Measurements from ENCODE around the gene RARG.
A peak's percentile ranks its signal among the peaks of the same experiment; 100 is the strongest.
"Not testable (repeated sequence)": the region's sequence is repeated elsewhere in the genome, so short reads cannot be mapped to it uniquely, and the experiment has no call there.

The RARG gene

DNA sequence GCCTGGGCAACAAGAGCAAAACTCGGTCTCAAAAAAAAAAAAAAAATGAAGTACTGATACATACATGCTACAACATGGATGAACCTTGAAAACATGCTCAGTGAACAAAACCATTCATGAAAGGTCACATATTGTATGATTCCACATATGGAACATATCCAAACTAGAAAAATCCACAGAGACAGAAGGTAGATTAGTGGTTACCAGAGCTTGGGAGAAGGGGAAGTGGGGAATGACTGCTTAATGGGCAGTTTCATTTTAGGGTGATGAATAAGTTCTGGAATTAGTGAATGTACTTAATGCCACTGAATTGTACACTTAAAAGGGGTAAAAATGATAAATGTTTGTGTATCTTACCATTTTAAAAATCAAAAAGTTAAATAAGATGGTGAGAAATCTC lies 27.7 kb downstream of the RARG start:
- DNase-seq (ENCODE audit: insufficient read length, low spot score) (no peak), FAIRE-seq (no peak)
- TF ChIP-seq SPI1 (IDR thresholded peaks at IDR 0.05; ENCODE audit: low read depth, low read length) (peak; percentile 68), TAF1 (IDR thresholded peaks at IDR 0.05; ENCODE audit: low read depth, low read length) (no peak), PAX5 (IDR thresholded peaks at IDR 0.05; ENCODE audit: insufficient read depth, low read length, severe bottlenecking) (no peak)

DNA sequence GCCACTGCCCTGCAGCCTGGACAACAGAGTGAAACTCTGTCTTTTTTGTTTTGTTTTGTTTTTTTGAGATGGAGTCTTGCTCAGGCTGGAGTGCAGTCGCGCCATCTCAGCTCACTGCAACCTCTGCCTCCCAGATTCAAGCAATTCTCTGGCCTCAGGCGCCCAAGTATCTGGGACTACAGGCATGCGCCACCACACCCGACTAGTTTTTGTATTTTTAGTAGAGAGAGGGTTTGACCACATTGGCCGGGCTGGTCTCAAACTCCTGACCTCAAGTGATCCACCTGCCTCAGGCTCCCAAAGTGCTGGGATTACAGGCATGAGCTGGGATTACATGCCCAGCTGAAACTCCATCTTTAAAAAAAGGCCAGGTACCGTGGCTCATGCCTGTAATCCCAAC lies 29.7 kb downstream of the RARG start:
- DNase-seq (ENCODE audit: insufficient read length, low spot score); FAIRE-seq: not testable (repeated sequence)

DNA sequence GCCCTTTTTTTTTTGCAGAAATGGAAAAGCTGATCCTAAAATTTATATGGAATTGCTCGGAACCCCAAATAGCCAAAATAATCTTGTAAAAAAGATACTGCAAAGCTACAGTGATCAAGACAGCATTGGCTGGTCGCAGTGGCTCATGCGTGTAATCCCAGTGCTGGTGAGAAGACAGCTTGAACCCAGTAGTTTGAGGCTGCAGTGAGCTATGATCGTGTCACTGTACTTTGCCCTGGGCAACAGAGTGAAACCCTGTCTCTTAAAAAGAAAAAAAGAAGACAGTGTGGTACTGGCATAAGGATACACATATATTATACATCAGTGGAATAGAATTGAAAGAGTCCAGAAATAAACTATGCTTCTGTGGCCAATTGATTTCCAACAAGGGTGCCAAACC lies 30.4 kb downstream of the RARG start:
- FAIRE-seq (no peak), DNase-seq (ENCODE audit: insufficient read length, low spot score) (no peak)
- no peak for TF ChIP-seq PAX5 (IDR thresholded peaks at IDR 0.05; ENCODE audit: insufficient read depth, low read length, severe bottlenecking)
- TF ChIP-seq SPI1 (IDR thresholded peaks at IDR 0.05; ENCODE audit: low read depth, low read length), result no peak
- no peak for TF ChIP-seq POLR2AphosphoS5 (IDR thresholded peaks at IDR 0.05; ENCODE audit: low read depth, low read length)
- TF ChIP-seq POLR2A (IDR thresholded peaks at IDR 0.05; ENCODE audit: low read depth, low read length), result no peak
- TF ChIP-seq POU2F2 (IDR thresholded peaks at IDR 0.05; ENCODE audit: low read depth, low read length), result no peak
- no peak for TF ChIP-seq TAF1 (IDR thresholded peaks at IDR 0.05; ENCODE audit: low read depth, low read length)

DNA sequence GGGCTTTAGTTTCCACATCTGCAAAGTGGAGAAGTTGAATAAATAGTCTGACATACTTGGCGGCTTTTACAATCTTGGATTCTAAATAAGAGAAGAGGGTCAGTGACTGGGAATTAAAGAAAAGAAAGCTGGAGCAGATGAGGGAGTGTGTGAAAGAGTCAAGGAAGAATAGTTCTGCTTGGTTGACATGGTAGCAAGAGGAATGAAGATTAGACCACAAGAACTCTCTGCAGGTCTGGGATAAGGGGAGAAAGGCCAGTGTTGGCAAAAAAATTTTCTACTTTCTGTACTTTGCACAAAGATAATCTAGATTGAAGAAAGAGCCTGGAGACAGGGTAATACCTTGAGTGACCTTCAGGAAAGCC lies 30.9 kb downstream of the RARG start:
- no peak for FAIRE-seq

DNA sequence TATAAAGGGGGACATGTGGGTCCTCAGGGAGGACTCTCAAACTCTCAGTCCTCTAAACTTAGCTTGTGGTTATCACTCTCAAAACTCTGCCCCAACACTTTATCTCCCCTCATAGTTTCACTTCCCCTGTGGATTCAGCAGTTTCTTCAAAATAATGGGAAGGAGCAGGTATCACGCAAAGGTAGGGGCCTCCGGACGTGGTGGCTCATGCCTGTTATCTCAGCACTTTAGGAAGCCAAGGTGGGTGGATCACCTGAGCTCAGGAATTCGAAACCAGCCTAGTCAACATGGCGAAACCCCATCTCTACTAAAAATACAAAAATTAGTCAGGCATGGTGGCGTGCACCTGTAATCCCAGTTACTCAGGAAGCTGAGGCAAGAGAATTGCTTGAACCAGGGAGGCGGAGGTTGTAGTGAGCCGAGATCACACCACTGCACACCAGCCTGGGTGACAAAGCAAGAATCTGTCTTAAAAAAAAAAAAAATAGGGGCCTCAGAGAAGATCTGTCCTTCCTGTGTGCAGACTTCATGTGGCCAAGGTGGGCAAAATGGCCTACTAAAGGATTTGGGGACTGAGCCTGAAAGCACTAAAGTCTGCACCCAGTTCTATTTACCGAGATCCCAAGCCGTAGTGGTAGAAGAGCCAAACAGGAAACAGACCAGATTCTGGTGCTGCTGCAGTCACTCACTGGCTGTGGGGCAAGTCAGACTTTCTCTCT lies 31.4 kb downstream of the RARG start:
- DNase-seq (ENCODE audit: insufficient read length, low spot score) (no peak), FAIRE-seq (peak; percentile 74)
- TF ChIP-seq POU2F2 (IDR thresholded peaks at IDR 0.05; ENCODE audit: low read depth, low read length) (0 out of 2 replicates have a peak, but pooled peaks have one; percentile 7), TAF1 (IDR thresholded peaks at IDR 0.05; ENCODE audit: low read depth, low read length) (no peak), SPI1 (IDR thresholded peaks at IDR 0.05; ENCODE audit: low read depth, low read length) (peak; percentile 99), POLR2AphosphoS5 (IDR thresholded peaks at IDR 0.05; ENCODE audit: low read depth, low read length) (no peak), POLR2A (IDR thresholded peaks at IDR 0.05; ENCODE audit: low read depth, low read length) (no peak), PAX5 (IDR thresholded peaks at IDR 0.05; ENCODE audit: insufficient read depth, low read length, severe bottlenecking) (no peak)

More for the DNA sequence above, 30.9 kb downstream of the RARG start:
- TF ChIP-seq PAX5 (IDR thresholded peaks at IDR 0.05; ENCODE audit: insufficient read depth, low read length, severe bottlenecking), result no peak
- no peak for TF ChIP-seq TAF1 (IDR thresholded peaks at IDR 0.05; ENCODE audit: low read depth, low read length)
- no peak for TF ChIP-seq POLR2A (IDR thresholded peaks at IDR 0.05; ENCODE audit: low read depth, low read length)
- TF ChIP-seq POLR2AphosphoS5 (IDR thresholded peaks at IDR 0.05; ENCODE audit: low read depth, low read length), result no peak
- TF ChIP-seq POU2F2 (IDR thresholded peaks at IDR 0.05; ENCODE audit: low read depth, low read length), result no peak
- no peak for TF ChIP-seq SPI1 (IDR thresholded peaks at IDR 0.05; ENCODE audit: low read depth, low read length)
- DNase-seq (ENCODE audit: insufficient read length, low spot score), result no peak

DNA sequence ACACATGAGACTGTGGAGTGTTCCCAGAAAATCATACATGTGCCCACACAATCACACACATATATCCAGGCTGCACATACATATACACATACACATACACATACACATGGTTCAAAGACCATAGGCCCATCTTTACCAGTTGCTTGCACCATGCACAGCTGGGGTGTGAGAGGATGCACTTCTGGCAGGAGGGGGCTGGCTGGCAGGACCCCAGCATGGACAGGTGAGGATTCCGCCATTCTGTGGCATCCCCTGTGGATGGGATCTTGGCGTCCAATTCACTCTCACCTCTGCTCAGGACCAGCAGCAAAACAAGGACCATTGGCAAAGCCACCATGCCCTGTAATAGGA lies 31.9 kb downstream of the RARG start:
- DNase-seq (ENCODE audit: insufficient read length, low spot score), result no peak
- no peak for FAIRE-seq
- 0 out of 2 replicates have a peak, but pooled peaks have one; percentile 20 for TF ChIP-seq POLR2AphosphoS5 (IDR thresholded peaks at IDR 0.05; ENCODE audit: low read depth, low read length)
- TF ChIP-seq PAX5 (IDR thresholded peaks at IDR 0.05; ENCODE audit: insufficient read depth, low read length, severe bottlenecking), result no peak
- TF ChIP-seq POU2F2 (IDR thresholded peaks at IDR 0.05; ENCODE audit: low read depth, low read length), result 0 out of 2 replicates have a peak, but pooled peaks have one; percentile 2

DNA sequence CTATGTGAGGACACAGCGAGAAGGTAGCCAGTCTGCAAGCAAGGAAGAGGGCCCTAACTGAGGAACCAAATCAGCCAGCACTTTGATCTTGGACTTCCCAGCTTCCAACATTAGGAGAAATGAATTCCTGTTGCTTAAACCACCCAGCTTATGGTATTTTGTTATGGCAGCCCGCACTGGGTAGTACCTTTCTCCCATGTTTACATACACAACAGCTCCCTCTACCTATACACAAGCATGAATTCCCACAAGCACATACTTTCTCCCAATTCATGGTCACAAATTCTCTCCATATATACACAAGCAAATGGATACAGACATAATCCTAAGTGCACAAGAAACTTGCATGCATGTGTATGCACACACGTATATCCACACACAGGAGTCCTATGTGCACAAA lies 32.3 kb downstream of the RARG start:
- FAIRE-seq, result peak; percentile 72

DNA sequence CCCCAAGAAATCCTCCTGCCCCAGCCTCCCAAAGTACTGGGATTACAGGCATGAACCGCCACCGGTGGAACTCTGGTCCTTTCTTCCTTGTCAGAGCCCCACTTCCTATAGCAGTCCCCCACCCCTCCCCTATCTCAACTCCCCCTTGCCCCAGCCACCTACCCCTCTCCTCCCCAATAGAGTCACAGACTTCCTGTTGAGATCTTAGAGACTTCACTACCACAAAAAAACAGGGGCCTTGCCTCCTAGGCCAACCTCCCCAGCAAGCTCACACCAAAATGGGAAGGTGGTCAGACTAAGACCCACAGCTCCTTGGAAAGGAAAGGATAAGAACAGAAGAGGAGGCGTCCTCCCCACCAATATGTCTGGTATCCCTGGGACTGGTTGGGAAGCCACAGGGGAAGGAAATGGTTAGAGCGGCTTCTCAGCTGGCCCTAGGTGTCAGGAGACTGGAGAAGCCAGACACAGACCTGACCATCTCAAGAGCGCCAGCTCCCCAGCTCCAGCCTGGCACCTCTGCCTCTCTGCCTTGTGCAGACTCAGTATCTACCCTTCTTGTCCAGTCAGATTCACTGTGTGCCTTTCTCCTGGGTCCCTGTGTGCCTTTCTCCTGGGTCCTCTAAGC lies 33.4 kb downstream of the RARG start:
- no peak for FAIRE-seq
- no peak for TF ChIP-seq TAF1 (IDR thresholded peaks at IDR 0.05; ENCODE audit: low read depth, low read length)
- TF ChIP-seq POLR2AphosphoS5 (IDR thresholded peaks at IDR 0.05; ENCODE audit: low read depth, low read length), result no peak
- TF ChIP-seq PAX5 (IDR thresholded peaks at IDR 0.05; ENCODE audit: insufficient read depth, low read length, severe bottlenecking), result no peak
- TF ChIP-seq POLR2A (IDR thresholded peaks at IDR 0.05; ENCODE audit: low read depth, low read length), result no peak

More for the DNA sequence above, 32.3 kb downstream of the RARG start:
- TF ChIP-seq PAX5 (IDR thresholded peaks at IDR 0.05; ENCODE audit: insufficient read depth, low read length, severe bottlenecking), result no peak
- TF ChIP-seq POLR2A (IDR thresholded peaks at IDR 0.05; ENCODE audit: low read depth, low read length), result no peak
- no peak for TF ChIP-seq POLR2AphosphoS5 (IDR thresholded peaks at IDR 0.05; ENCODE audit: low read depth, low read length)
- no peak for TF ChIP-seq TAF1 (IDR thresholded peaks at IDR 0.05; ENCODE audit: low read depth, low read length)
- no peak for TF ChIP-seq POU2F2 (IDR thresholded peaks at IDR 0.05; ENCODE audit: low read depth, low read length)
- TF ChIP-seq SPI1 (IDR thresholded peaks at IDR 0.05; ENCODE audit: low read depth, low read length), result no peak
- DNase-seq (ENCODE audit: insufficient read length, low spot score), result no peak

DNA sequence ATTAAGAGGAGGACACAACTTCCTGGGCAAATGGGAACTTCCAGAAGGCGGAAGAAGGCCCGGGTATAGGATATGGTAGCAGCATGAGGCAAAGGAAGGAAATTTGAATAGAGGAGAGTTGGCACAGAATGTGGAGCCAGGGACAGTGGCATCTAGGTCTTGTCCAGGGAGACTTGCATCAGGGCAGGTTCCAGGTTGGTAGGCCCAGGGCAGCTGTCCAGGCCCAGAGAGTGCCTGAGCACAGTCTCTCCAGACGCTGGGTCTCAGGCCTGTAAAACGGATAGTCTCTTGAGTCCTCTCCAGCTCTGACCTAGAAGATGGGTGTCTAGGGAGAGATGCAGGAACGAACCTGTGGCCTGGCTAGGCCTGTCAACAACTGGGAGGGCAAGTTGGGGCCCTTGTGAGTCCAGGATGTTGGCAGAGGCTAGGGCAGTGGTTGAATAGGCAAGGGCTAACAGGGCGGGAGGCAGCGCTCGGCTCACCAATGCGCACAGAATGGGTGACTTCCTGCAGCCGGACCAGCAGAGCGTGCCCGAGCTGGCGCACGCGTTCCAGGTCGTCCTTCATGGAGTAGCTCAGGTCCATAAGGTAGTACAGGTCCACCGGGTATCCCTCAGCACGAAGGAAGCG lies 34.9 kb downstream of the RARG start:
- FAIRE-seq (no peak), DNase-seq (ENCODE audit: insufficient read length, low spot score) (no peak)
- TF ChIP-seq POU2F2 (IDR thresholded peaks at IDR 0.05; ENCODE audit: low read depth, low read length) (no peak), SPI1 (IDR thresholded peaks at IDR 0.05; ENCODE audit: low read depth, low read length) (no peak), PAX5 (IDR thresholded peaks at IDR 0.05; ENCODE audit: insufficient read depth, low read length, severe bottlenecking) (no peak), POLR2AphosphoS5 (IDR thresholded peaks at IDR 0.05; ENCODE audit: low read depth, low read length) (no peak), POLR2A (IDR thresholded peaks at IDR 0.05; ENCODE audit: low read depth, low read length) (no peak), TAF1 (IDR thresholded peaks at IDR 0.05; ENCODE audit: low read depth, low read length) (no peak)

More for the DNA sequence above, 33.4 kb downstream of the RARG start:
- no peak for DNase-seq (ENCODE audit: insufficient read length, low spot score)

DNA sequence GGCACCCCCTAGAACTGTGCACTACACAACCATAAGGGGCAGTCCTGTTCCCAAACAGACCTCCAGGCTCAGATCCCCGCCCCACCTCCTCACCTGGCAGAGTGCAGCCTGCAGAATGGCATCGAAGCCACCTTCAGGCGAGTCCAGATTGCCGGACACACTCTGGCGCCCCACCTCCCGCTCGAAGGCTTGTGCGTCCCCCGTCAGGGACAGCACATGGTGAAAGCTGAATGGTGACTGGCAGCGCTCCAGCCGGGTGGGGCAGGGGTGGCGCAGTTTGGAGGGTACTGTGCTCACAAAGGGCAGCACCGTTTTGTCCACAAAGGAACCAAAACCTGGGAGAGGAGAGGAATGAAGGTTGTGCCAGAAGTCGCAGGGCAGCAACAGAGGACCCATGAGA lies 35.5 kb downstream of the RARG start:
- TF ChIP-seq TAF1 (IDR thresholded peaks at IDR 0.05; ENCODE audit: low read depth, low read length) (no peak), POLR2AphosphoS5 (IDR thresholded peaks at IDR 0.05; ENCODE audit: low read depth, low read length) (no peak; the same call in 1 of the 2 replicates), SPI1 (IDR thresholded peaks at IDR 0.05; ENCODE audit: low read depth, low read length) (no peak), PAX5 (IDR thresholded peaks at IDR 0.05; ENCODE audit: insufficient read depth, low read length, severe bottlenecking) (no peak), POU2F2 (IDR thresholded peaks at IDR 0.05; ENCODE audit: low read depth, low read length) (no peak), POLR2A (IDR thresholded peaks at IDR 0.05; ENCODE audit: low read depth, low read length) (no peak)
- DNase-seq (ENCODE audit: insufficient read length, low spot score) (no peak), FAIRE-seq (no peak)

Data from GM12891 (cell line).